ENCODE results near the gene FHOD3.

GRCh38 chr18:36758623-36759022, 461.1 kb downstream of the FHOD3 start:
- TF ChIP-seq TAF1 (IDR thresholded peaks at IDR 0.05; ENCODE audit: low read depth, low read length), result no peak
- no peak for TF ChIP-seq POLR2AphosphoS5 (IDR thresholded peaks at IDR 0.05; ENCODE audit: low read depth, low read length)

Measured in GM12891 (cell line).